ENCODE measurements around the gene UBQLN2. TPM values are rescaled to one million over a fixed set of nuclear protein-coding genes. Genes with fewer than 3 reads are reported as not detected.

Gene UBQLN2
- total and polyA plus RNA-seq, 2 experiments from 2014 or later: 21.2 to 39.5 TPM

DNA sequence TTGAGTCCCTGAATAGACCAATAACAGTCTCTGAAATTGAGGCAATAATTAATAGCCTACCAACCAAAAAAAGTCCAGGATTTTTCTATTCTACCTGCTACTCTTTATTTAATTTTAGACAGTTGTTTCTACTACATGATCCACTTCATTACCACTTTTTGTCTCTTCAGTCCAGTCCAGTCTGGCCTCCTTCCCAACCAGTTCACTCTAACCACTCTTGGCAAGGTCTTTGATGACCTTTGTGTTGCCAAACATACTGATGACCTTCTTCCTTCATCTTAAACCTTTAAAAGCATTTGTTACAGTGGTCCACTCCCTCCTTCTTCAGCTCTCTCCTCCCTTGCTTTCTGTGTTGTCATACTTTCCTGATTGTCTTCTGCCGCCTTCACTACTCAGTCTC lies 12.8 kb upstream of the UBQLN2 start:
- no peaks in the 10 kb centered on the region for H4K20me1 ChIP-seq (ENCODE audit: insufficient read depth, poor library complexity, severe bottlenecking)
- DNase-seq (ENCODE audit: low spot score): no peak
- 88% methylated on average over 1 of the region's 1 CpG for WGBS (ENCODE audit: low lambda C conversion rate, missing lambda C conversion rate)

GRCh38 chrX:56554870-56555269 lies 8.6 kb upstream of the UBQLN2 start:
- H3K9me2 ChIP-seq (replicated peaks; ENCODE audit: insufficient read depth): no peaks in the 10 kb centered on the region
- H3K4me2 ChIP-seq: no peak overlapping the region
- peak; percentile 9 for DNase-seq (ENCODE audit: low spot score)
- H3K79me2 ChIP-seq: no peaks in the 10 kb centered on the region
- H2AFZ ChIP-seq: no peak overlapping the region
- no peak overlapping the region for H3K4me3 ChIP-seq
- TF ChIP-seq EZH2 (IDR thresholded peaks at IDR 0.05; ENCODE audit: borderline replicate concordance) (no peak), EZH2phosphoT487 (IDR thresholded peaks at IDR 0.05; ENCODE audit: low read depth, severe bottlenecking, unreplicated experiment) (no peak), CTCF (IDR thresholded peaks at IDR 0.05; ENCODE audit: poor library complexity) (no peak)
- H3K4me1 ChIP-seq (ENCODE audit: insufficient read depth): no peaks in the 10 kb centered on the region
- no peaks in the 10 kb centered on the region for H3K9me3 ChIP-seq (ENCODE audit: low read depth)
- WGBS (ENCODE audit: low lambda C conversion rate, missing lambda C conversion rate): 73% methylated on average over 4 of the region's 4 CpGs
- H4K20me1 ChIP-seq (ENCODE audit: insufficient read depth, poor library complexity, severe bottlenecking): no peaks in the 10 kb centered on the region
- peak overlapping the region; percentile 43 for H3K27ac ChIP-seq
- H3K27me3 ChIP-seq: no peaks in the 10 kb centered on the region
- H3K36me3 ChIP-seq (replicated peaks; ENCODE audit: insufficient read depth, low read depth): no peaks in the 10 kb centered on the region

More for the DNA sequence above, 12.8 kb upstream of the UBQLN2 start:
- Histone ChIP-seq H3K4me2 (no peak overlapping the region), H3K9me2 (replicated peaks; ENCODE audit: insufficient read depth) (no peaks in the 10 kb centered on the region), H3K9me3 (ENCODE audit: low read depth) (no peaks in the 10 kb centered on the region), H3K27ac (no peak overlapping the region), H3K36me3 (replicated peaks; ENCODE audit: insufficient read depth, low read depth) (no peaks in the 10 kb centered on the region), H3K79me2 (no peaks in the 10 kb centered on the region), H2AFZ (no peak overlapping the region), H3K27me3 (no peaks in the 10 kb centered on the region), H3K4me1 (ENCODE audit: insufficient read depth) (no peaks in the 10 kb centered on the region), H3K4me3 (no peak overlapping the region)
- TF ChIP-seq EZH2 (IDR thresholded peaks at IDR 0.05; ENCODE audit: borderline replicate concordance): no peak
- TF ChIP-seq CTCF (IDR thresholded peaks at IDR 0.05; ENCODE audit: poor library complexity): no peak
- no peak for TF ChIP-seq EZH2phosphoT487 (IDR thresholded peaks at IDR 0.05; ENCODE audit: low read depth, severe bottlenecking, unreplicated experiment)

DNA sequence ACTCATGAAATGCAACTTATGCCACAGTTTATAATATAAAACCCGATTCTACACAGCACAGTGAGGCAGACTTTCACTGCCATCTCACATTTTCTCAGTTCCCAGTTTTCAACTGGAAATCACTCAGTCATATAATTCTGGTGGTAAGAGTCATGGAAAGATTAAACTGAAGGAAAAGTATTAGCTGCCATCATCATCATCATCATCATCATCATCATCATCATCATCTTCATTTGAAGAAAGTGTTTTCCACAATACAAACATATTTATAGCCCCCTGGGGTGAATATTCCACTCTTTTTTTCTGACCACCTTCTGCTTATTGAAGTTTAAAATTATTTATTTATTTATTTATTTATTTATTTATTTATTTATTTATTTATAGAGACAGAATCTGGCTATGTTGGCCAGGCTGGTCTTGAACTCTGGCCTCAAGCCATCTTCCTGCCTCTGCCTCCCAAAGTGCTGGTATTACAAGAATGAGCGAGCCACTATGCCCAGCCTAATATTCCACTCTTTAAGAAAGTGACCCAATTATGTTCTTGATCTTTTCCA lies 6.0 kb upstream of the UBQLN2 start:
- Histone ChIP-seq H3K4me1 (ENCODE audit: insufficient read depth) (no peaks in the 10 kb centered on the region), H3K4me2 (no peak overlapping the region), H4K20me1 (ENCODE audit: insufficient read depth, poor library complexity, severe bottlenecking) (no peaks in the 10 kb centered on the region), H3K4me3 (no peak overlapping the region), H3K79me2 (no peaks in the 10 kb centered on the region), H3K27ac (no peak overlapping the region), H3K36me3 (replicated peaks; ENCODE audit: insufficient read depth, low read depth) (no peaks in the 10 kb centered on the region), H3K9me3 (ENCODE audit: low read depth) (no peaks in the 10 kb centered on the region), H2AFZ (no peak overlapping the region), H3K27me3 (no peaks in the 10 kb centered on the region), H3K9me2 (replicated peaks; ENCODE audit: insufficient read depth) (no peaks in the 10 kb centered on the region)
- DNase-seq (ENCODE audit: low spot score): no peak
- TF ChIP-seq EZH2 (IDR thresholded peaks at IDR 0.05; ENCODE audit: borderline replicate concordance): no peak
- TF ChIP-seq CTCF (IDR thresholded peaks at IDR 0.05; ENCODE audit: poor library complexity): no peak
- no peak for TF ChIP-seq EZH2phosphoT487 (IDR thresholded peaks at IDR 0.05; ENCODE audit: low read depth, severe bottlenecking, unreplicated experiment)
- 64% methylated on average over 2 of the region's 2 CpGs for WGBS (ENCODE audit: low lambda C conversion rate, missing lambda C conversion rate)
